K562 (cell line): ENCODE measurements around the gene LRRC8A. TPM values are rescaled to one million over a fixed set of nuclear protein-coding genes. Genes with fewer than 3 reads are reported as not detected.

Experiments used
- CTCFL ChIP-seq: IDR thresholded peaks from 2 replicates; pipeline ENCODE4 v1.6.1; 2011; ENCODE audit warnings: borderline replicate concordance, low read depth, mild to moderate bottlenecking, moderate library complexity, low read length; ENCODE audit not compliant: insufficient read depth, poor library complexity, severe bottlenecking
- GATAD2A ChIP-seq: fragments of 450-650 bp; IDR thresholded peaks from 2 replicates; pipeline ENCODE4 v1.6.1; 2017
- PYGO2 ChIP-seq: fragments of 450-650 bp; IDR thresholded peaks from 2 replicates; pipeline ENCODE4 v1.6.1; 2016; ENCODE audit warnings: mild to moderate bottlenecking, missing genetic modification characterization, moderate library complexity, missing compliant biosample characterization
- RBM25 ChIP-seq: fragments of 200-400 bp; formaldehyde crosslinking; IDR thresholded peaks from 2 replicates; pipeline ENCODE4 v1.6.1; 2018; ENCODE audit warnings: low read length, low read depth, moderate library complexity; ENCODE audit not compliant: severe bottlenecking
- RFX7 ChIP-seq: fragments of 250-450 bp; sonication (Bioruptor Pico); IDR thresholded peaks from 2 replicates; pipeline ENCODE4 v1.5.1; 2021; ENCODE audit warnings: mild to moderate bottlenecking
- TAF7 ChIP-seq: fragments of 450-650 bp; IDR thresholded peaks from 2 replicates; pipeline ENCODE4 v1.6.1; 2016; ENCODE audit warnings: missing genetic modification characterization, missing compliant biosample characterization
- TBL1XR1 ChIP-seq, 2 experiments: IDR thresholded peaks; 2 replicates each; pipeline ENCODE4 v1.6.1; 2012; ENCODE audit warnings: improper control_type of control experiment in 2 of 2, low read length in 2 of 2, mild to moderate bottlenecking in 1 of 2
- TRIM28 ChIP-seq: fragments of 450-650 bp; IDR thresholded peaks from 2 replicates; pipeline ENCODE4 v1.6.1; 2017
- ZNF175 ChIP-seq: fragments of 200-800 bp; sonication (Bioruptor generic); IDR thresholded peaks from 2 replicates; pipeline ENCODE4 v1.6.1; 2016; ENCODE audit warnings: low read depth, mild to moderate bottlenecking, missing genetic modification characterization, missing compliant biosample characterization
- ZNF444 ChIP-seq: fragments of 250-450 bp; sonication (Bioruptor Pico); IDR thresholded peaks from 2 replicates; pipeline ENCODE4 v1.4.0; 2020; ENCODE audit warnings: mild to moderate bottlenecking, moderate library complexity
- ZNF57 ChIP-seq: fragments of 450-650 bp; formaldehyde crosslinking; IDR thresholded peaks from 2 replicates; pipeline ENCODE4 v1.4.0; 2020; ENCODE audit warnings: mild to moderate bottlenecking, moderate library complexity
- ZNF75A ChIP-seq: fragments of 450-650 bp; formaldehyde crosslinking; IDR thresholded peaks from 2 replicates; pipeline ENCODE4 v1.4.0; 2020; ENCODE audit warnings: mild to moderate bottlenecking
- polyA plus RNA-seq, 8 experiments: library from polyadenylated mRNA; depleted of rRNA in 4 of 8; stranded (reverse) in 5 of 8; unstranded in 3 of 8; fragments of >200 nt; fragmentation: Nextera tagmentation in 2 of 8; fragmentation: Illumina TruSeq in 1 of 8; extraction: Ambion mirVana in 2 of 8; extraction: Trizol in 1 of 8; gene quantifications; 2 replicates each; pipeline versions ENCODE4 v1.2.1 to v1.2.3, GENCODE V29; 2011 to 2014; ENCODE audit warnings: inconsistent platforms in 1 of 8, missing spikeins in 1 of 8
- total RNA-seq, 7 experiments: library from RNA; depleted of rRNA in 6 of 7; stranded (reverse); fragments of >200 nt in 6 of 7; fragmentation: Illumina TruSeq in 2 of 7; extraction: Trizol in 2 of 7; gene quantifications; 2 replicates each; pipeline versions ENCODE4 v1.2.1 to v1.2.3, GENCODE V29; 2011 to 2021; ENCODE audit warnings: low replicate concordance in 1 of 7
- TF ChIP-seq, protein P1 (sequence below): sonication (generic); formaldehyde crosslinking; IDR thresholded peaks from 2 replicates; pipeline ENCODE4 v1.8.0; 2023; ENCODE audit warnings: mild to moderate bottlenecking, missing genetic modification reagents
- TF ChIP-seq, protein P2 (sequence below): fragments of 250-450 bp; sonication (Bioruptor Pico); IDR thresholded peaks from 2 replicates; pipeline ENCODE4 v1.4.0; 2020

LRRC8A gene
- total and polyA plus RNA-seq, 9 of the 15 experiments (the other 6 are each of a cell fraction or from before 2014, with no cell fraction given) = 2.9 to 24.7 (median 8.9) TPM

- TF ChIP-seq ZNF75A (CRISPR knock-in tag) = no peak
- no peak for TF ChIP-seq RBM25
- TF ChIP-seq, protein P1, sequence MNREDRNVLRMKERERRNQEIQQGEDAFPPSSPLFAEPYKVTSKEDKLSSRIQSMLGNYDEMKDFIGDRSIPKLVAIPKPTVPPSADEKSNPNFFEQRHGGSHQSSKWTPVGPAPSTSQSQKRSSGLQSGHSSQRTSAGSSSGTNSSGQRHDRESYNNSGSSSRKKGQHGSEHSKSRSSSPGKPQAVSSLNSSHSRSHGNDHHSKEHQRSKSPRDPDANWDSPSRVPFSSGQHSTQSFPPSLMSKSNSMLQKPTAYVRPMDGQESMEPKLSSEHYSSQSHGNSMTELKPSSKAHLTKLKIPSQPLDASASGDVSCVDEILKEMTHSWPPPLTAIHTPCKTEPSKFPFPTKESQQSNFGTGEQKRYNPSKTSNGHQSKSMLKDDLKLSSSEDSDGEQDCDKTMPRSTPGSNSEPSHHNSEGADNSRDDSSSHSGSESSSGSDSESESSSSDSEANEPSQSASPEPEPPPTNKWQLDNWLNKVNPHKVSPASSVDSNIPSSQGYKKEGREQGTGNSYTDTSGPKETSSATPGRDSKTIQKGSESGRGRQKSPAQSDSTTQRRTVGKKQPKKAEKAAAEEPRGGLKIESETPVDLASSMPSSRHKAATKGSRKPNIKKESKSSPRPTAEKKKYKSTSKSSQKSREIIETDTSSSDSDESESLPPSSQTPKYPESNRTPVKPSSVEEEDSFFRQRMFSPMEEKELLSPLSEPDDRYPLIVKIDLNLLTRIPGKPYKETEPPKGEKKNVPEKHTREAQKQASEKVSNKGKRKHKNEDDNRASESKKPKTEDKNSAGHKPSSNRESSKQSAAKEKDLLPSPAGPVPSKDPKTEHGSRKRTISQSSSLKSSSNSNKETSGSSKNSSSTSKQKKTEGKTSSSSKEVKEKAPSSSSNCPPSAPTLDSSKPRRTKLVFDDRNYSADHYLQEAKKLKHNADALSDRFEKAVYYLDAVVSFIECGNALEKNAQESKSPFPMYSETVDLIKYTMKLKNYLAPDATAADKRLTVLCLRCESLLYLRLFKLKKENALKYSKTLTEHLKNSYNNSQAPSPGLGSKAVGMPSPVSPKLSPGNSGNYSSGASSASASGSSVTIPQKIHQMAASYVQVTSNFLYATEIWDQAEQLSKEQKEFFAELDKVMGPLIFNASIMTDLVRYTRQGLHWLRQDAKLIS = no peak
- TF ChIP-seq TAF7 (tag) = no peak
- no peak for TF ChIP-seq CTCFL
- TF ChIP-seq GATAD2A = no peak
- no peak for TF ChIP-seq PYGO2
- TF ChIP-seq ZNF444 (CRISPR knock-in tag) = no peak
- no peak for TF ChIP-seq RFX7 (CRISPR knock-in tag)
- TF ChIP-seq ZNF175 (CRISPR knock-in tag) = peak; percentile 33; the same call in 1 of the 2 replicates
- peak in 1 of 2 experiments; percentile 22; a peak in 1 of 4 replicates for TF ChIP-seq TBL1XR1 (IDR thresholded peaks at IDR 0.05; ENCODE audit: low read length in 2 of 2)
- TF ChIP-seq, protein P2, sequence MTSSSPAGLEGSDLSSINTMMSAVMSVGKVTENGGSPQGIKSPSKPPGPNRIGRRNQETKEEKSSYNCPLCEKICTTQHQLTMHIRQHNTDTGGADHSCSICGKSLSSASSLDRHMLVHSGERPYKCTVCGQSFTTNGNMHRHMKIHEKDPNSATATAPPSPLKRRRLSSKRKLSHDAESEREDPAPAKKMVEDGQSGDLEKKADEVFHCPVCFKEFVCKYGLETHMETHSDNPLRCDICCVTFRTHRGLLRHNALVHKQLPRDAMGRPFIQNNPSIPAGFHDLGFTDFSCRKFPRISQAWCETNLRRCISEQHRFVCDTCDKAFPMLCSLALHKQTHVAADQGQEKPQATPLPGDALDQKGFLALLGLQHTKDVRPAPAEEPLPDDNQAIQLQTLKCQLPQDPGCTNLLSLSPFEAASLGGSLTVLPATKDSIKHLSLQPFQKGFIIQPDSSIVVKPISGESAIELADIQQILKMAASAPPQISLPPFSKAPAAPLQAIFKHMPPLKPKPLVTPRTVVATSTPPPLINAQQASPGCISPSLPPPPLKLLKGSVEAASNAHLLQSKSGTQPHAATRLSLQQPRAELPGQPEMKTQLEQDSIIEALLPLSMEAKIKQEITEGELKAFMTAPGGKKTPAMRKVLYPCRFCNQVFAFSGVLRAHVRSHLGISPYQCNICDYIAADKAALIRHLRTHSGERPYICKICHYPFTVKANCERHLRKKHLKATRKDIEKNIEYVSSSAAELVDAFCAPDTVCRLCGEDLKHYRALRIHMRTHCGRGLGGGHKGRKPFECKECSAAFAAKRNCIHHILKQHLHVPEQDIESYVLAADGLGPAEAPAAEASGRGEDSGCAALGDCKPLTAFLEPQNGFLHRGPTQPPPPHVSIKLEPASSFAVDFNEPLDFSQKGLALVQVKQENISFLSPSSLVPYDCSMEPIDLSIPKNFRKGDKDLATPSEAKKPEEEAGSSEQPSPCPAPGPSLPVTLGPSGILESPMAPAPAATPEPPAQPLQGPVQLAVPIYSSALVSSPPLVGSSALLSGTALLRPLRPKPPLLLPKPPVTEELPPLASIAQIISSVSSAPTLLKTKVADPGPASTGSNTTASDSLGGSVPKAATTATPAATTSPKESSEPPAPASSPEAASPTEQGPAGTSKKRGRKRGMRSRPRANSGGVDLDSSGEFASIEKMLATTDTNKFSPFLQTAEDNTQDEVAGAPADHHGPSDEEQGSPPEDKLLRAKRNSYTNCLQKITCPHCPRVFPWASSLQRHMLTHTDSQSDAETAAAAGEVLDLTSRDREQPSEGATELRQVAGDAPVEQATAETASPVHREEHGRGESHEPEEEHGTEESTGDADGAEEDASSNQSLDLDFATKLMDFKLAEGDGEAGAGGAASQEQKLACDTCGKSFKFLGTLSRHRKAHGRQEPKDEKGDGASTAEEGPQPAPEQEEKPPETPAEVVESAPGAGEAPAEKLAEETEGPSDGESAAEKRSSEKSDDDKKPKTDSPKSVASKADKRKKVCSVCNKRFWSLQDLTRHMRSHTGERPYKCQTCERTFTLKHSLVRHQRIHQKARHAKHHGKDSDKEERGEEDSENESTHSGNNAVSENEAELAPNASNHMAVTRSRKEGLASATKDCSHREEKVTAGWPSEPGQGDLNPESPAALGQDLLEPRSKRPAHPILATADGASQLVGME (CRISPR knock-in tag) = no peak
- no peak for TF ChIP-seq TRIM28
- no peak for TF ChIP-seq ZNF57 (CRISPR knock-in tag)
These were observed at the start of gene LRRC8A, which contains the start of gene KYAT1 (continued) for GRCh38 chr9:128881884-128882676.
